Gastroesophageal sphincter (tissue), 4 donors: ENCODE data around the gene IL1A. TPM values are rescaled to one million over a fixed set of nuclear protein-coding genes. Genes with fewer than 3 reads are reported as not detected.

ENCODE experiments used
- ATAC-seq: fragments of 150-250 bp; one replicate; pipeline ENCODE4 v1.9.1; 2016; ENCODE audit warnings: mild to moderate bottlenecking, moderate library complexity
- H3K27ac ChIP-seq, 4 donors: fragments of 200-600 bp; sonication (generic) in 3 of 4; 1 replicate in 3 of 4; 2 replicates in 1 of 4; pipeline ENCODE4 v1.5.1; 2016 to 2019
- H3K27me3 ChIP-seq: fragments of 200-600 bp; sonication (generic); one replicate; pipeline ENCODE4 v1.5.1; 2019
- H3K36me3 ChIP-seq, 2 donors: fragments of 200-600 bp; sonication (generic); one replicate each; pipeline ENCODE4 v1.5.1; 2019; ENCODE audit warnings: control low read depth in 1 of 2
- H3K4me1 ChIP-seq, 3 donors: fragments of 200-600 bp; sonication (generic); 1 replicate in 2 of 3; 2 replicates in 1 of 3; pipeline ENCODE4 v1.5.1; 2016 to 2019; ENCODE audit warnings: control low read depth in 2 of 3
- H3K4me3 ChIP-seq, 2 donors: fragments of 200-600 bp; sonication (generic); one replicate each; pipeline ENCODE4 v1.5.1; 2019; ENCODE audit warnings: mild to moderate bottlenecking in 1 of 2, moderate library complexity in 1 of 2
- H3K9me3 ChIP-seq, 3 donors: fragments of 200-600 bp; sonication (generic); one replicate each; pipeline ENCODE4 v1.5.1; 2017 to 2019; ENCODE audit warnings: control low read depth in 2 of 3
- EP300 ChIP-seq: sonication (generic); formaldehyde crosslinking; IDR thresholded peaks from one replicate; pipeline ENCODE4 v1.6.1; 2017; ENCODE audit warnings: antibody characterized with exemption, mild to moderate bottlenecking
- POLR2A ChIP-seq, 2 donors: fragments of 450-650 bp; IDR thresholded peaks; one replicate each; pipeline ENCODE4 v1.6.1; 2017; ENCODE audit warnings: antibody characterized with exemption in 2 of 2, mild to moderate bottlenecking in 2 of 2, moderate library complexity in 1 of 2
- POLR2AphosphoS5 ChIP-seq: sonication (generic); formaldehyde crosslinking; IDR thresholded peaks from one replicate; pipeline ENCODE4 v1.6.1; 2017; ENCODE audit warnings: antibody characterized with exemption
- WGBS, 2 donors: methylation state at CpG; one replicate each; pipeline ENCODE4 v1.1.5; 2018; ENCODE audit warnings: low coverage in 1 of 2; 5-methylcytosine and 5-hydroxymethylcytosine counted together
- total RNA-seq, 4 donors: library from RNA; depleted of rRNA; stranded (reverse); fragments of >200 nt; gene quantifications; one replicate each; pipeline ENCODE4 v1.1.0, GENCODE V29; 2016
- TF ChIP-seq, protein P1 (sequence below), 4 experiments: fragments of 200-600 bp in 2 of 4; fragments of 450-650 bp in 2 of 4; sonication (generic) in 1 of 4; IDR thresholded peaks; one replicate each; pipeline ENCODE4 v1.5.1; 2017 to 2019; ENCODE audit warnings: antibody characterized with exemption in 4 of 4, mild to moderate bottlenecking in 2 of 4, moderate library complexity in 2 of 4

Gene IL1A
- total RNA-seq, 4 donors from 2014 or later: not detected

DNA sequence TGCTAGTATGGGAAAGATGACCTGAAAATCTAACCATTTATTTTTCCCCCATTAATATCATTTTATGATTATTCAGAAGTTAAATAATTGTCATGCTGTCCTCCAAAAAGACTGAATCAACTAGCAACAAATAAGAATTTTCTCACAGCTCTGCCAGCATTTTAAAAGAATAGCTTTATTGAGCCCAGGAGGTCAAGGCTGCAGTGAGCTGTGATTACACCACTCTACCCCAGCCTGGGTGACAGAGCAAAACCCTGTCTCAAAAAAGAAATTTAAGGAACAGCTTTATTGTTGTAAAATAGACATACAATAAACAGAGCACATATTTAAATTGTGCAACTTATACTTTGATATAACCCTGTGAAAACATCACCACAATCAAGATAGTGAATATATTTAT lies 24.8 kb upstream of the IL1A start:
- no peak overlapping the region for H3K27ac ChIP-seq
- H3K9me3 ChIP-seq: peaks cover 0 to 7% (median 0%) of the 10 kb centered on the region in 3 donors
- no peak for ATAC-seq
- TF ChIP-seq POLR2AphosphoS5 (no peak), POLR2A (IDR thresholded peaks at IDR 0.05) (no peak)
- TF ChIP-seq, protein P1, sequence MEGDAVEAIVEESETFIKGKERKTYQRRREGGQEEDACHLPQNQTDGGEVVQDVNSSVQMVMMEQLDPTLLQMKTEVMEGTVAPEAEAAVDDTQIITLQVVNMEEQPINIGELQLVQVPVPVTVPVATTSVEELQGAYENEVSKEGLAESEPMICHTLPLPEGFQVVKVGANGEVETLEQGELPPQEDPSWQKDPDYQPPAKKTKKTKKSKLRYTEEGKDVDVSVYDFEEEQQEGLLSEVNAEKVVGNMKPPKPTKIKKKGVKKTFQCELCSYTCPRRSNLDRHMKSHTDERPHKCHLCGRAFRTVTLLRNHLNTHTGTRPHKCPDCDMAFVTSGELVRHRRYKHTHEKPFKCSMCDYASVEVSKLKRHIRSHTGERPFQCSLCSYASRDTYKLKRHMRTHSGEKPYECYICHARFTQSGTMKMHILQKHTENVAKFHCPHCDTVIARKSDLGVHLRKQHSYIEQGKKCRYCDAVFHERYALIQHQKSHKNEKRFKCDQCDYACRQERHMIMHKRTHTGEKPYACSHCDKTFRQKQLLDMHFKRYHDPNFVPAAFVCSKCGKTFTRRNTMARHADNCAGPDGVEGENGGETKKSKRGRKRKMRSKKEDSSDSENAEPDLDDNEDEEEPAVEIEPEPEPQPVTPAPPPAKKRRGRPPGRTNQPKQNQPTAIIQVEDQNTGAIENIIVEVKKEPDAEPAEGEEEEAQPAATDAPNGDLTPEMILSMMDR (IDR thresholded peaks at IDR 0.05): no peak
- peaks cover 0 to 22% (median 7%) of the 10 kb centered on the region in 3 donors for H3K4me1 ChIP-seq
- H3K36me3 ChIP-seq: no peaks in the 10 kb centered on the region
- no peak overlapping the region for H3K4me3 ChIP-seq
- no peaks in the 10 kb centered on the region for H3K27me3 ChIP-seq

GRCh38 chr2:112807233-112807807 lies 23.0 kb upstream of the IL1A start:
- Histone ChIP-seq H3K36me3 (no peaks in the 10 kb centered on the region), H3K27ac (no peak overlapping the region), H3K4me1 (peaks cover 0 to 8% (median 0%) of the 10 kb centered on the region in 3 donors), H3K4me3 (no peak overlapping the region), H3K9me3 (peaks cover 0 to 7% (median 0%) of the 10 kb centered on the region in 3 donors), H3K27me3 (no peaks in the 10 kb centered on the region)
- 84 to 100% methylated on average over 1 to 3 of the region's 3 CpGs for WGBS, 2 donors
- no peak for ATAC-seq
- TF ChIP-seq EP300: no peak

DNA sequence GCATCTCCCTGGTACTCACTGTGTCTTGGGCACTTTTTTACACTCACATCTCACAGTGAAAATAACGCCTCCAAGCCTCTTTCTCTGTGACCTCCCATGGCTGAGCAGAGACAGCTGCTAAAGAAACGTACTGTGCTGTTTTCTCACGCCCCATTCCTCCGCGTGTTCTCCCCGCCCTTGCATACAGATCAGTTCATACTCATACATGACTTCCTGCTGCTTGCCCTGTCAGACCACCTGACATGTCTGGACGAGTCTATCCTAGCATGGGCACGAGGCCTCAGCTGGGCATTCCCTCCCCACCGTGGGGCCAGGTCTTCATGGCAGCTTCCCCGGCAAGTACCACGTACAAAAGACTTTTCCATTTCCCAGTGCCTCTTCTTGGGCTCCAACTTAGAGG lies 21.2 kb upstream of the IL1A start:
- ATAC-seq: no peak
- Histone ChIP-seq H3K4me3 (no peak overlapping the region), H3K9me3 (peaks cover 0 to 7% (median 0%) of the 10 kb centered on the region in 3 donors), H3K27me3 (no peaks in the 10 kb centered on the region), H3K4me1 (no peaks in the 10 kb centered on the region), H3K27ac (no peak overlapping the region), H3K36me3 (no peaks in the 10 kb centered on the region)
- no peak for TF ChIP-seq EP300
- TF ChIP-seq, protein P1 (IDR thresholded peaks at IDR 0.05): no peak
- WGBS, 2 donors: 88 to 94% methylated on average over 3 to 4 of the region's 11 CpGs

DNA sequence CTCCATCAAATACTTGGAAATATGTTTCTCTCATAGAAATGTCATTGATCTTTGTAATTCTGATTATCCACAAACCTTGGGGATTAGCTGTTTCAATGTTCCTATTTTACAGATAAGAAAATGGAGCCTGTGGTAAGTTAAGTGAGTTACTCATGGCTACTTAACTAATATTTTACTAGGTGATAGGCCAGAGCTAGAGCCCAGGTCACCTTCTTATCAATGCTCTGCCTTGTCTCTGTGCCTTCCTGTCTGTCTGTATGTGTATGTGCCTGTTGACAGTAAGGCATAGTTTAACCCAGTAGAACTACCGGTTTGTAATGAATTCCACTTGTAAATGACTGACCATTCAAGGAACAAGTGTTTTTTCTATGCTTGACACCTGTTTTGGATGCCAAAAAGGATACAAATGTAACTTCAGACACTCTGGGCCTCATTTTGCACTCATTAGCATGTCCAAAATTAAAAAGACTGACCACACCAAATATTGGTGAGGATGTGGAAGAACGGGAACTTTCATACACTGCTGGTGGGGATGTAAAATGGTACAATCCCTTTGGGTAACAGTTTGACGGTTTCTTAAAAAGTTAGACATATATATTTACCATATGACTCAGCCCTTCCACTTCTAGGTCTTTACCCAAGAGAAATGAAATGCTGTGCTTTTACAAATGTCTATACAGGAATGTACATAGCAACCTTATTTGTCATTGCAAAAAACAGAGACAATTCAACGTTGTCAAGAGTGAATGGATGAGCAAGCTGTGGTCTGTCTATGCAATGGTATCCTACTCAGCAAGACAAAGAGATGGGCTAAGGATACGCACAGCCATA lies 19.6 kb upstream of the IL1A start:
- Histone ChIP-seq H3K27me3 (no peaks in the 10 kb centered on the region), H3K9me3 (peaks cover 0 to 11% (median 0%) of the 10 kb centered on the region in 3 donors), H3K4me3 (no peak overlapping the region), H3K36me3 (no peaks in the 10 kb centered on the region), H3K4me1 (no peaks in the 10 kb centered on the region), H3K27ac (no peak overlapping the region)
- WGBS, 2 donors: 73% methylated on average over 5 of the region's 5 CpGs
- TF ChIP-seq POLR2A (IDR thresholded peaks at IDR 0.05) (no peak), POLR2AphosphoS5 (no peak), EP300 (no peak)
- TF ChIP-seq, protein P1 (IDR thresholded peaks at IDR 0.05): no peak
- ATAC-seq: no peak

- H3K4me1 ChIP-seq: no peaks in the 10 kb centered on the region
- no peak overlapping the region for H3K27ac ChIP-seq
- no peaks in the 10 kb centered on the region for H3K27me3 ChIP-seq
- peaks cover 0 to 5% (median 0%) of the 10 kb centered on the region in 3 donors for H3K9me3 ChIP-seq
- no peak for TF ChIP-seq POLR2A (IDR thresholded peaks at IDR 0.05)
- TF ChIP-seq POLR2AphosphoS5: no peak
- TF ChIP-seq EP300: no peak
- TF ChIP-seq, protein P1 (IDR thresholded peaks at IDR 0.05): no peak
- H3K4me3 ChIP-seq: no peak overlapping the region
- 60 to 79% methylated on average over 3 to 4 of the region's 4 CpGs for WGBS, 2 donors
- H3K36me3 ChIP-seq: no peaks in the 10 kb centered on the region
- no peak for ATAC-seq
Observed at GRCh38 chr2:112800881-112801583, 16.7 kb upstream of the IL1A start.
